ENCODE data around the gene CAMTA1.

The CAMTA1 gene

DNA sequence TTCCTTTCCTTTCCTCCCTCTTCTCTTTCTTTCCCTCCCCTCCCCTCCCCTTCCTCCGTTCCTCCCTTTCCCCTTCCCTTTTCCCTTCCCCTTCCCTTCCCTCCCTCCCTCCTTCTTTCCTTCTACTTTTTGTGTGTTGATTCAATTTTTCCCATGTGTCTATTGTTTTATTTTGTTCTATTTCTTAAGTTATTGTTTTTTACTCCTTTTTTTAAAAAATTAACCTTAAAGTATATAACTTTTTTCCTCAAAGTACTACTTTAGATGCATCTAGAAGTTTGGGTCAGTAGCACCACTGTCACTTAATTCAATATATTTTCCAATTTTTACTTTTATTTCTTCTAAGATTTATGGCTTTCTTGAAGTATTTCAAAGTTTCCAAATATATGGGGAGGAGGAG, 537.7 kb downstream of the CAMTA1 start:
- H3K4me3 ChIP-seq (ENCODE audit: low read depth, low read length) = no peak overlapping the region
- no peak overlapping the region for H3K27ac ChIP-seq (ENCODE audit: extremely low read depth, low read depth, low read length)
- POLR2A ChIA-PET = no interaction called here
- TF ChIP-seq ZNF155 (tag by site-specific recombination; IDR thresholded peaks at IDR 0.05) (no peak), IKZF3 (tag by site-specific recombination; IDR thresholded peaks at IDR 0.05) (no peak), ZNF433 (tag by site-specific recombination; IDR thresholded peaks at IDR 0.05; ENCODE audit: low read depth) (no peak), ZNF174 (tag by site-specific recombination; IDR thresholded peaks at IDR 0.05) (no peak), ZNF112 (tag by site-specific recombination; IDR thresholded peaks at IDR 0.05) (no peak), ZNF529 (tag by site-specific recombination; IDR thresholded peaks at IDR 0.05; ENCODE audit: insufficient replicate concordance) (no peak), ZNF510 (tag by site-specific recombination; IDR thresholded peaks at IDR 0.05; ENCODE audit: insufficient replicate concordance) (no peak), ZNF140 (tag by site-specific recombination; IDR thresholded peaks at IDR 0.05) (no peak), ZNF341 (tag by site-specific recombination; IDR thresholded peaks at IDR 0.05; ENCODE audit: low read depth) (no peak), ZNF501 (tag by site-specific recombination; IDR thresholded peaks at IDR 0.05) (no peak), ZNF292 (tag by site-specific recombination; IDR thresholded peaks at IDR 0.05; ENCODE audit: borderline replicate concordance, low read depth) (no peak), ZNF350 (tag by site-specific recombination; IDR thresholded peaks at IDR 0.05) (no peak), ZNF2 (tag by site-specific recombination; IDR thresholded peaks at IDR 0.05) (no peak), ZNF555 (tag by site-specific recombination; conservative IDR thresholded peaks at IDR 0.05) (no peak)
- TF ChIP-seq, protein P1, sequence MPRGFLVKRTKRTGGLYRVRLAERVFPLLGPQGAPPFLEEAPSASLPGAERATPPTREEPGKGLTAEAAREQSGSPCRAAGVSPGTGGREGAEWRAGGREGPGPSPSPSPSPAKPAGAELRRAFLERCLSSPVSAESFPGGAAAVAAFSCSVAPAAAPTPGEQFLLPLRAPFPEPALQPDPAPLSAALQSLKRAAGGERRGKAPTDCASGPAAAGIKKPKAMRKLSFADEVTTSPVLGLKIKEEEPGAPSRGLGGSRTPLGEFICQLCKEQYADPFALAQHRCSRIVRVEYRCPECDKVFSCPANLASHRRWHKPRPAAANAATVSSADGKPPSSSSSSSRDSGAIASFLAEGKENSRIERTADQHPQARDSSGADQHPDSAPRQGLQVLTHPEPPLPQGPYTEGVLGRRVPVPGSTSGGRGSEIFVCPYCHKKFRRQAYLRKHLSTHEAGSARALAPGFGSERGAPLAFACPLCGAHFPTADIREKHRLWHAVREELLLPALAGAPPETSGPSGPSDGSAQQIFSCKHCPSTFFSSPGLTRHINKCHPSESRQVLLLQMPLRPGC (tag by site-specific recombination; IDR thresholded peaks at IDR 0.05) = no peak
- TF ChIP-seq, protein P2, sequence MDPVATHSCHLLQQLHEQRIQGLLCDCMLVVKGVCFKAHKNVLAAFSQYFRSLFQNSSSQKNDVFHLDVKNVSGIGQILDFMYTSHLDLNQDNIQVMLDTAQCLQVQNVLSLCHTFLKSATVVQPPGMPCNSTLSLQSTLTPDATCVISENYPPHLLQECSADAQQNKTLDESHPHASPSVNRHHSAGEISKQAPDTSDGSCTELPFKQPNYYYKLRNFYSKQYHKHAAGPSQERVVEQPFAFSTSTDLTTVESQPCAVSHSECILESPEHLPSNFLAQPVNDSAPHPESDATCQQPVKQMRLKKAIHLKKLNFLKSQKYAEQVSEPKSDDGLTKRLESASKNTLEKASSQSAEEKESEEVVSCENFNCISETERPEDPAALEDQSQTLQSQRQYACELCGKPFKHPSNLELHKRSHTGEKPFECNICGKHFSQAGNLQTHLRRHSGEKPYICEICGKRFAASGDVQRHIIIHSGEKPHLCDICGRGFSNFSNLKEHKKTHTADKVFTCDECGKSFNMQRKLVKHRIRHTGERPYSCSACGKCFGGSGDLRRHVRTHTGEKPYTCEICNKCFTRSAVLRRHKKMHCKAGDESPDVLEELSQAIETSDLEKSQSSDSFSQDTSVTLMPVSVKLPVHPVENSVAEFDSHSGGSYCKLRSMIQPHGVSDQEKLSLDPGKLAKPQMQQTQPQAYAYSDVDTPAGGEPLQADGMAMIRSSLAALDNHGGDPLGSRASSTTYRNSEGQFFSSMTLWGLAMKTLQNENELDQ (tag by site-specific recombination; IDR thresholded peaks at IDR 0.05; ENCODE audit: low read depth) = no peak
- H3K4me1 ChIP-seq (ENCODE audit: control insufficient read depth, insufficient read depth, low read length) = no peaks in the 10 kb centered on the region
- no peaks in the 10 kb centered on the region for H3K9me3 ChIP-seq (ENCODE audit: control insufficient read depth, insufficient read depth, low read depth, low read length)
- H3K36me3 ChIP-seq (ENCODE audit: control insufficient read depth in 2 of 2, insufficient read depth in 1 of 2, low read length in 2 of 2) = no peaks in the 10 kb centered on the region
- CTCF ChIA-PET = no interaction called here

DNA sequence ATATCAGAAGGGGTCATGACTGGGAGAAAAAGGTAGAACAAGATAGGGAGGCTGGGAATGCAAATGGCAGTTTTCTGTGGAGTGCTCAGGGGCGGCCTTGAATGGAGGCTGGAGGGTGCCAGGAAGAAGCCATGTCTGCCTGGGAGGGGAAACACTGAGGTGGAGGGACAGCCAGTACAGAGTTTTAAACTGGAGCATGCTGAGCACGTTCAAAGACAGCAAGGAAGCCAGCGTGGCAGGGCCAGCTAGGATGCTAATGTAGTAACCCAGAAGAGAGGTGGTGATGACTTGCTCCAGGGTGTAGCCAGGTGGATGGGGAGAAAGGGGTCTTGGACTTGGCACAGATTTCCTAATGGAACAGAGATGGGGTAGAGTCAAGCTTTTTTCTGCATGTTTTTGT, 540.0 kb downstream of the CAMTA1 start:
- POLR2A ChIA-PET = no interaction called here
- H3K9me3 ChIP-seq (ENCODE audit: control insufficient read depth, insufficient read depth, low read depth, low read length) = no peaks in the 10 kb centered on the region
- H3K36me3 ChIP-seq (ENCODE audit: control insufficient read depth in 2 of 2, insufficient read depth in 1 of 2, low read length in 2 of 2) = no peaks in the 10 kb centered on the region
- H3K4me1 ChIP-seq (ENCODE audit: control insufficient read depth, insufficient read depth, low read length) = no peaks in the 10 kb centered on the region
- no peak overlapping the region for H3K27ac ChIP-seq (ENCODE audit: extremely low read depth, low read depth, low read length)
- CTCF ChIA-PET = no interaction called here
- no peak overlapping the region for H3K4me3 ChIP-seq (ENCODE audit: low read depth, low read length)
- TF ChIP-seq ZNF654 (tag by site-specific recombination; IDR thresholded peaks at IDR 0.05; ENCODE audit: low read depth) = no peak
- no peak for TF ChIP-seq ZNF560 (tag by site-specific recombination; IDR thresholded peaks at IDR 0.05; ENCODE audit: borderline replicate concordance)
- TF ChIP-seq KLF9 (tag by site-specific recombination; IDR thresholded peaks at IDR 0.05; ENCODE audit: low read depth) = no peak
- TF ChIP-seq GLI4 (tag by site-specific recombination; IDR thresholded peaks at IDR 0.05) = no peak
- no peak for TF ChIP-seq TRIM28 (IDR thresholded peaks at IDR 0.05; ENCODE audit: borderline replicate concordance, low read length)
- no peak for TF ChIP-seq ZFHX2 (tag by site-specific recombination; conservative IDR thresholded peaks at IDR 0.05)
- no peak for TF ChIP-seq ZNF830 (tag by site-specific recombination; IDR thresholded peaks at IDR 0.05; ENCODE audit: low read depth)
- TF ChIP-seq ZNF837 (tag by site-specific recombination; IDR thresholded peaks at IDR 0.05) = no peak
- no peak for TF ChIP-seq REPIN1 (tag by site-specific recombination; IDR thresholded peaks at IDR 0.05; ENCODE audit: low read depth)
- TF ChIP-seq ZNF621 (tag by site-specific recombination; IDR thresholded peaks at IDR 0.05) = no peak
- TF ChIP-seq ZXDB (tag by site-specific recombination; IDR thresholded peaks at IDR 0.05) = no peak
- no peak for TF ChIP-seq ZNF16 (tag by site-specific recombination; IDR thresholded peaks at IDR 0.05; ENCODE audit: low read depth)
- TF ChIP-seq ZNF530 (tag by site-specific recombination; IDR thresholded peaks at IDR 0.05; ENCODE audit: low read depth) = no peak
- TF ChIP-seq, protein P3, sequence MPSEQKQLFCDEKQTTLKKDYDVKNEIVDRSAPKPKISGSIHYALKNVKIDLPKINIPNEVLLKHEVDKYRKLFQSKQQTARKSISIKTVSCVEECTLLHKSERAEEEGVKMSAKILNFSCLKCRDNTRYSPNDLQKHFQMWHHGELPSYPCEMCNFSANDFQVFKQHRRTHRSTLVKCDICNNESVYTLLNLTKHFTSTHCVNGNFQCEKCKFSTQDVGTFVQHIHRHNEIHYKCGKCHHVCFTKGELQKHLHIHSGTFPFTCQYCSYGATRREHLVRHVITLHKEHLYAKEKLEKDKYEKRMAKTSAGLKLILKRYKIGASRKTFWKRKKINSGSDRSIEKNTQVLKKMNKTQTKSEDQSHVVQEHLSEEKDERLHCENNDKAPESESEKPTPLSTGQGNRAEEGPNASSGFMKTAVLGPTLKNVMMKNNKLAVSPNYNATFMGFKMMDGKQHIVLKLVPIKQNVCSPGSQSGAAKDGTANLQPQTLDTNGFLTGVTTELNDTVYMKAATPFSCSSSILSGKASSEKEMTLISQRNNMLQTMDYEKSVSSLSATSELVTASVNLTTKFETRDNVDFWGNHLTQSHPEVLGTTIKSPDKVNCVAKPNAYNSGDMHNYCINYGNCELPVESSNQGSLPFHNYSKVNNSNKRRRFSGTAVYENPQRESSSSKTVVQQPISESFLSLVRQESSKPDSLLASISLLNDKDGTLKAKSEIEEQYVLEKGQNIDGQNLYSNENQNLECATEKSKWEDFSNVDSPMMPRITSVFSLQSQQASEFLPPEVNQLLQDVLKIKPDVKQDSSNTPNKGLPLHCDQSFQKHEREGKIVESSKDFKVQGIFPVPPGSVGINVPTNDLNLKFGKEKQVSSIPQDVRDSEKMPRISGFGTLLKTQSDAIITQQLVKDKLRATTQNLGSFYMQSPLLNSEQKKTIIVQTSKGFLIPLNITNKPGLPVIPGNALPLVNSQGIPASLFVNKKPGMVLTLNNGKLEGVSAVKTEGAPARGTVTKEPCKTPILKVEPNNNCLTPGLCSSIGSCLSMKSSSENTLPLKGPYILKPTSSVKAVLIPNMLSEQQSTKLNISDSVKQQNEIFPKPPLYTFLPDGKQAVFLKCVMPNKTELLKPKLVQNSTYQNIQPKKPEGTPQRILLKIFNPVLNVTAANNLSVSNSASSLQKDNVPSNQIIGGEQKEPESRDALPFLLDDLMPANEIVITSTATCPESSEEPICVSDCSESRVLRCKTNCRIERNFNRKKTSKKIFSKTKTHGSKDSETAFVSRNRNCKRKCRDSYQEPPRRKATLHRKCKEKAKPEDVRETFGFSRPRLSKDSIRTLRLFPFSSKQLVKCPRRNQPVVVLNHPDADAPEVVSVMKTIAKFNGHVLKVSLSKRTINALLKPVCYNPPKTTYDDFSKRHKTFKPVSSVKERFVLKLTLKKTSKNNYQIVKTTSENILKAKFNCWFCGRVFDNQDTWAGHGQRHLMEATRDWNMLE (tag by site-specific recombination; conservative IDR thresholded peaks at IDR 0.05; ENCODE audit: low read depth) = no peak

Data from HEK293 (cell line).